Central memory CD8-positive, alpha-beta T cell (primary cell): ENCODE measurements around the gene CDC14A.
"Not testable (repeated sequence)": the region's sequence is repeated elsewhere in the genome, so short reads cannot be mapped to it uniquely, and the experiment has no call there.

Experiments
- ATAC-seq: fragments of 150-1000 bp; cut with Tn5 transposase; replicated peaks from 2 replicates; pipeline ENCODE4 v1.10.0; 2022; ENCODE audit warnings: mild to moderate bottlenecking, moderate FRiP score, moderate number of reproducible peaks; ENCODE audit not compliant: poor library complexity, severe bottlenecking; ENCODE audit errors: extremely low read depth
- DNase-seq, 2 donors: peaks; one replicate each; pipeline ENCODE4 v3.0.0; 2021; ENCODE audit warnings: low spot score in 2 of 2
- H3K27ac Mint-ChIP-seq: one replicate; pipeline ENCODE4 v1.8.0; 2022; ENCODE audit warnings: low read depth, mild to moderate bottlenecking, moderate library complexity, mixed read lengths
- H3K27me3 Mint-ChIP-seq: one replicate; pipeline ENCODE4 v1.8.0; 2022; ENCODE audit warnings: mixed read lengths
- H3K36me3 Mint-ChIP-seq: one replicate; pipeline ENCODE4 v1.8.0; 2022; ENCODE audit warnings: mild to moderate bottlenecking, moderate library complexity, mixed read lengths; ENCODE audit not compliant: insufficient read depth
- H3K4me1 Mint-ChIP-seq: one replicate; pipeline ENCODE4 v1.8.0; 2022; ENCODE audit warnings: mixed read lengths
- H3K4me3 Mint-ChIP-seq: one replicate; pipeline ENCODE4 v1.8.0; 2022; ENCODE audit warnings: mild to moderate bottlenecking, moderate library complexity, mixed read lengths
- H3K9me3 Mint-ChIP-seq: one replicate; pipeline ENCODE4 v1.8.0; 2022; ENCODE audit warnings: mixed read lengths

CDC14A gene

DNA sequence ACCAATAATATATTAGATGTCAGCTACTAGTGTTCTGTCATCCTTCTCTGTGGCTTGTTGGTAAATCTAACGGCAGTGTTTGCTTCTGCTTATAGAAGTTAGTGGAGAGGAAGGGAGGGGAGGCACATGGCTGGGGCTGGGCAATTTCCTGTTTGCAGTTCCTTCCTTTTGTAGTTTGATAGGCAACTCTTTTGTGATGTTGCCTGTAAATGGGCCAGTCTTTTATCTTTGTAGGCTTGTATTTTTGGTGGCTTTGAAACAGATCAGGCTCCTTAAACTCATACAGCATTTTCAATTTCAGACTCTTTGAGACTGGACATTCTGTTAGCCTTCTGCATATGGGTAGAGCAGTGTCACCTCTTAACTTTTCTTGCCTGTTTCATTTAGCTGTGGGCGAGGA is 48.1 kb downstream of the CDC14A start:
- peaks cover 15% of the 10 kb centered on the region for H3K36me3 Mint-ChIP-seq
- DNase-seq (peak; percentile 38 to 65), ATAC-seq (peak; percentile 69)
- peaks cover 81% of the 10 kb centered on the region for H3K4me1 Mint-ChIP-seq
- H3K27ac Mint-ChIP-seq: peak overlapping the region; percentile 89
- no peaks in the 10 kb centered on the region for H3K9me3 Mint-ChIP-seq
- H3K27me3 Mint-ChIP-seq: no peaks in the 10 kb centered on the region
- H3K4me3 Mint-ChIP-seq: peak overlapping the region; percentile 59

- Mint-ChIP-seq H3K27ac (peak overlapping the region; percentile 69), H3K36me3 (peaks cover 20% of the 10 kb centered on the region), H3K4me3 (peak overlapping the region; percentile 19), H3K27me3 (no peaks in the 10 kb centered on the region), H3K9me3 (peaks cover 6% of the 10 kb centered on the region), H3K4me1 (peaks cover 81% of the 10 kb centered on the region)
- DNase-seq (no peak), ATAC-seq (no peak)
Observed at GRCh38 chr1:100404821-100405220, 52.5 kb downstream of the CDC14A start.

DNA sequence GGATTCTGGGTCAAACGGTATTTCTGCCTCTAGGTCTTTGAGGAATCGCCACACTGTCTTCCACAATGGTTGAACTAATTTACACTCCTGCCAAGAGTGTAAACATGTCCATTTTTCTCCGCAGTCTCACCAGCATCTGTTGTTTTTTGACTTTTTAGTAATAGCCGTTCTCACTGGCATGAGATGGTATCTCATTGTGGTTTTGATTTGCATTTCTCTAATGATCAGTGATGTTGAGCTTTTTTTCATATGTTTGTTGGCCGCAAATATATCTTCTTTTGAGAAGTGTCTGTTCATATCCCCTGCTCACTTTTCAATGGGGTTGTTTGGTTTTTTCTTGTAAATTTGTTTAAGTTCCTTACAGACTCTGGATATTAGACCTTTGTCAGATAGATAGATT is 53.6 kb downstream of the CDC14A start:
- H3K27me3 Mint-ChIP-seq, H3K9me3 Mint-ChIP-seq, DNase-seq, ATAC-seq: not testable (repeated sequence)
- peak overlapping the region; percentile 19 for H3K4me3 Mint-ChIP-seq
- peak overlapping the region; percentile 38 for H3K27ac Mint-ChIP-seq
- H3K4me1 Mint-ChIP-seq: peaks cover 73% of the 10 kb centered on the region
- peaks cover 16% of the 10 kb centered on the region for H3K36me3 Mint-ChIP-seq

- peak overlapping the region; percentile 38 for H3K27ac Mint-ChIP-seq
Observed at GRCh38 chr1:100407390-100407789, 55.1 kb downstream of the CDC14A start.

DNA sequence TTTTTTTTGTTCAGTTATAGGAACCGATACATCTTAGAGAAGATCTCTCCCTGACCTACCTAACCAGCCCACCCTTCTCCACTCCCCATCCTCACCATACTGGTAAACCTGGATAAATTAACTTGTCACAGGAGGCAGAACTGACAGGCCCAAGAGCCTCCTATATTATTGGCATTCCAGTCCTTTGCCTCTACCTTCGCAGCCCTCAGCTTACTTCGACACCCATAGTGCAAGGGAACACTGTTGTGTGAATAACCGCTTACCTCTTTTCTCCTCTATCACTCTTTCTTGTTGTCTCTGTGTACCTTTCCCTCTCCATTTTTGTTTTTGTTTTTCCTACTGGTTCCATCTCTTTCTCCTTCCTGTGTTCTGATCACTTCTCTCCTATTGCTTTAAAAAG is 58.7 kb downstream of the CDC14A start:
- Mint-ChIP-seq H3K36me3 (peaks cover 17% of the 10 kb centered on the region), H3K4me1 (peaks cover 77% of the 10 kb centered on the region), H3K9me3 (peaks cover 6% of the 10 kb centered on the region), H3K27ac (peak overlapping the region; percentile 66), H3K27me3 (no peaks in the 10 kb centered on the region), H3K4me3 (no peak overlapping the region)
- DNase-seq: no peak
- no peak for ATAC-seq

More at GRCh38 chr1:100407390-100407789, 55.1 kb downstream of the CDC14A start:
- peaks cover 83% of the 10 kb centered on the region for H3K4me1 Mint-ChIP-seq
- H3K4me3 Mint-ChIP-seq, H3K9me3 Mint-ChIP-seq, ATAC-seq, H3K27me3 Mint-ChIP-seq, DNase-seq: not testable (repeated sequence)
- peaks cover 20% of the 10 kb centered on the region for H3K36me3 Mint-ChIP-seq

DNA sequence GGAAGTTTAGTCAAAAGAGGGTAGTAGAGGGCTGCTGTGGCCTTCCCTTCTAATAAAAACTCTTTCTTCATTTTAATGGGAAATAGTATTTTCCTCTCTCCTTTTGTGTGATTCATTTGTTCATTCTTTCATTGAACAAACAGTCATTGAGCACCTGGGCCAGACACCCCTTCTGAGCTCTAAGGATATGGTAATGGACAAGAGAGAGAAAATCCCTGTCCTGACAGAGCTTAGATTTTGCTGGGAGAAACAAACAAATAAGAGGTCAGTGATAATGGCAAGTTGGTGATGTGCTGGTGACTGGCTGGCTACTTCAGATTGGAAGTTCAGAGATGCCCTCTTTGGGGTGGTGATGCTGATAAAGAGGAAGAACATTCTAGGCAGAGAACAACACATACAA is 59.3 kb downstream of the CDC14A start:
- Mint-ChIP-seq H3K36me3 (peaks cover 17% of the 10 kb centered on the region), H3K9me3 (peaks cover 6% of the 10 kb centered on the region), H3K4me1 (peaks cover 77% of the 10 kb centered on the region), H3K4me3 (no peak overlapping the region), H3K27ac (peak overlapping the region; percentile 66), H3K27me3 (no peaks in the 10 kb centered on the region)
- DNase-seq: no peak
- ATAC-seq: no peak

DNA sequence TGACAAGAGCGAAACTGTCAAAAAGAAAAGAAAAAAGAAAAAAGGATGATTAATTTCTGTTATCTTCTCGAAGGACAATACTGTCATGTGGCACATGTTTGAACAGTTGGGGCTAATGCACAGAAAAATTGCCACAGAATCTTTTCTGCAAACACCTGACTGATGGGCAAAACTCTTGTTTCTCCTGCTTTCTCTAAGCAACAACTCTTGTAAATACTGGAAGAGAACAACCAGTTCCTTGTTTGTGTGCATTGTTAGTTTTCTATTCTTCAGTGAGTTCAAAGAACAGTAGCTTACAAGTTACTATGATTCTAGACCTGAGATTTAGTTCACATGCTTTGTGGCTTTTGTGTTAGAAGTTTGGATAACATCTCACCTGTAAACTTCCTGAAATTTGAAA is 60.7 kb downstream of the CDC14A start:
- Mint-ChIP-seq H3K4me3 (peak overlapping the region; percentile 20), H3K27ac (peak overlapping the region; percentile 20), H3K9me3 (peaks cover 6% of the 10 kb centered on the region), H3K36me3 (peaks cover 19% of the 10 kb centered on the region), H3K4me1 (peaks cover 77% of the 10 kb centered on the region), H3K27me3 (no peaks in the 10 kb centered on the region)
- no peak for DNase-seq
- ATAC-seq: no peak

GRCh38 chr1:100414693-100415497 is 62.6 kb downstream of the CDC14A start:
- H3K27me3 Mint-ChIP-seq: no peaks in the 10 kb centered on the region
- no peaks in the 10 kb centered on the region for H3K9me3 Mint-ChIP-seq
- peak overlapping the region; percentile 72 for H3K27ac Mint-ChIP-seq
- H3K4me1 Mint-ChIP-seq: peaks cover 68% of the 10 kb centered on the region
- DNase-seq: peak in 1 of 2 donors; percentile 16
- H3K36me3 Mint-ChIP-seq: peaks cover 19% of the 10 kb centered on the region
- peak; percentile 91 for ATAC-seq
- H3K4me3 Mint-ChIP-seq: peak overlapping the region; percentile 38

DNA sequence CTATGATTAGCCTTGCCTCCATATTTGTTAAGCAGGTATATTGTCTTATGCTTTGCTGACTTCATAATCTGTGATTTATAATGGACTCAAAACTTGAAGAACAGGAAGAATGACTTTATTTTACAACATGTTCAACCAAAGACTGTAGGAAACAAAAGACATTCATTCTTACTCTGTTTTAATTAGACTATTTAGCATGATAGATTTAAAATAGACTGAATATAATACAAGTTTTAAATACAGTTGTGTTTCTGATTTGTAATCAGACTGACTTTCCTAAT is 63.1 kb downstream of the CDC14A start:
- ATAC-seq (no peak), DNase-seq (no peak)
- Mint-ChIP-seq H3K36me3 (peaks cover 19% of the 10 kb centered on the region), H3K27me3 (no peaks in the 10 kb centered on the region), H3K27ac (peak overlapping the region; percentile 72), H3K9me3 (no peaks in the 10 kb centered on the region), H3K4me3 (no peak overlapping the region), H3K4me1 (peaks cover 68% of the 10 kb centered on the region)

DNA sequence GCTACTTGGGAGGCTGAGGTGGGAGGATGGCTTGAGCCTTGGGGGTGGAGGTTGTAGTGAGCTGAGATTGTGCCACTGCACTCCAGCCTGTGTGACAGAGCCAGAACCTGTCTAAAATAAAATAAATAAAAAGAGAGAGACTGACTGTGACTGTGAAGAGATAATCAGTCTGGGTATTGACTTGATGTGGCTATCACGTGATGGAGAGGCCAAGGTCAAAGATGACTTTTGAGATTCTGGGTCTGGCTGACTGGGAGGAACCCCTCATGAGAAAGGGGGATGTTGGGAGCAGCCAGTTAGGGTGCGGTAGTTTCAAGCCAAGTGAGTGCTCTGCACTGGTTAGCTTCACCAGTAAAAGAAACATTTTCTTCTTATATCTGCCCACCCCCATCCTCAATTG is 66.8 kb downstream of the CDC14A start:
- peak overlapping the region; percentile 32 for H3K27ac Mint-ChIP-seq
- H3K36me3 Mint-ChIP-seq: peaks cover 16% of the 10 kb centered on the region

GRCh38 chr1:100422065-100422464 is 69.8 kb downstream of the CDC14A start:
- Mint-ChIP-seq H3K4me1 (peaks cover 48% of the 10 kb centered on the region), H3K36me3 (peaks cover 24% of the 10 kb centered on the region), H3K27ac (peak overlapping the region; percentile 42), H3K4me3 (peak overlapping the region; percentile 56), H3K27me3 (no peaks in the 10 kb centered on the region), H3K9me3 (no peaks in the 10 kb centered on the region)
- DNase-seq (no peak), ATAC-seq (no peak)

More for the DNA sequence above, 66.8 kb downstream of the CDC14A start:
- ATAC-seq (no peak), DNase-seq (no peak)
- Mint-ChIP-seq H3K4me1 (peaks cover 56% of the 10 kb centered on the region), H3K9me3 (no peaks in the 10 kb centered on the region), H3K27me3 (no peaks in the 10 kb centered on the region), H3K4me3 (no peak overlapping the region)

DNA sequence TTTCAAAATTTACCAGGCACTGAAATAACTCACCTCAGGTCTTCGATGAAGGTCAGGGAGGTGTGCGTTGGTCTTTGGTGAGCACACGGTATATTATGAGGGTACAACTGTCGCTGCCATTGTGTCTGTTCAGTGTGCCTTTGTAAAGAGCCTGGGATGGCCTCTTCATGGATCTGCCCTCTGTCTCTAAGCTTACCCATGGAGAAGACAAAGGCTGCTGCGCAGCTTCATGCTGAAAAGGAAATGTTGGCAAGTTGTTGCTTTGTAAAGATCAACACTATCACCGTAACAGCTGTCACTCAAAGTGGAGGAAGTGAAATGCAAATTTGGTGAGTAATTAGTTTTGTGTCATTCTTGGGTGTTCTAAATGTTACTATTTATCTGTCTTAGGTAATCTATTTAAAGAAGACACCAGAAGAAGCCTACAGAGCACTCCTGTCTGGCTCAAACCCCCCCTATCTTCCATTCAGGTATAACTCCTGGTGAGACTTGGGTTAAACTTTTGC is 71.6 kb downstream of the CDC14A start:
- Mint-ChIP-seq H3K36me3 (peaks cover 19% of the 10 kb centered on the region), H3K9me3 (no peaks in the 10 kb centered on the region)

GRCh38 chr1:100428160-100428559 is 75.9 kb downstream of the CDC14A start:
- DNase-seq (no peak), ATAC-seq (no peak)
- peaks cover 17% of the 10 kb centered on the region for H3K36me3 Mint-ChIP-seq
- no peaks in the 10 kb centered on the region for H3K27me3 Mint-ChIP-seq
- H3K27ac Mint-ChIP-seq: no peak overlapping the region
- no peak overlapping the region for H3K4me3 Mint-ChIP-seq
- peaks cover 42% of the 10 kb centered on the region for H3K4me1 Mint-ChIP-seq
- no peaks in the 10 kb centered on the region for H3K9me3 Mint-ChIP-seq

More for the DNA sequence above, 71.6 kb downstream of the CDC14A start:
- ATAC-seq (peak; percentile 53), DNase-seq (no peak)
- Mint-ChIP-seq H3K27ac (peak overlapping the region; percentile 58), H3K27me3 (no peaks in the 10 kb centered on the region), H3K4me3 (peak overlapping the region; percentile 53), H3K4me1 (peaks cover 43% of the 10 kb centered on the region)
